Amniotic epithelial cell (primary cell): ENCODE results near the gene SCUBE1.

ENCODE experiments used
- DNase-seq: peaks from one replicate; pipeline ENCODE4 v3.0.0-alpha.2; 2010; ENCODE audit warnings: low read depth

Gene SCUBE1

DNA sequence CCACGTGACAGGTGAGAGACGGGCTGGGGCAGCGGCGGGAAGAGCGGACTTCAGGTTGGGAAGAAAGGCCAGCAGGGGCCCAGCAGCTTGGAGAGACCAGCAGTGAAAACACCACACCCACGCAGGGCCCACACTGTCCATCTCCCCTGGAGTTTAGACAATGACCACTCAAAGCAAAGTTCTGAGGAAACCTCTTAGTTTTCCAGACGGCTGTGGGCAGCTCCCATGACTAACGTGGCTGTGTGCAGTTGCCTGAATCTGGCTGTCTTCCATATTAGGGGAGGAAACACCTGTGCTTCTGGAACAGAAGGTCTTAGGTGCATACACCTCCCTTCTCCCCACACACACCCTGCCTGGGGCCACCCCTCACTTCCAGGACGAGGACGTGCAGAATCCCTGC lies 85.6 kb downstream of the SCUBE1 start:
- DNase-seq: no peak

GRCh38 chr22:43256976-43257545 lies 86.1 kb downstream of the SCUBE1 start:
- DNase-seq: no peak

GRCh38 chr22:43256569-43256968 lies 86.6 kb downstream of the SCUBE1 start:
- no peak for DNase-seq

- DNase-seq: no peak
Measured at GRCh38 chr22:43255299-43255698, 87.9 kb downstream of the SCUBE1 start.

DNA sequence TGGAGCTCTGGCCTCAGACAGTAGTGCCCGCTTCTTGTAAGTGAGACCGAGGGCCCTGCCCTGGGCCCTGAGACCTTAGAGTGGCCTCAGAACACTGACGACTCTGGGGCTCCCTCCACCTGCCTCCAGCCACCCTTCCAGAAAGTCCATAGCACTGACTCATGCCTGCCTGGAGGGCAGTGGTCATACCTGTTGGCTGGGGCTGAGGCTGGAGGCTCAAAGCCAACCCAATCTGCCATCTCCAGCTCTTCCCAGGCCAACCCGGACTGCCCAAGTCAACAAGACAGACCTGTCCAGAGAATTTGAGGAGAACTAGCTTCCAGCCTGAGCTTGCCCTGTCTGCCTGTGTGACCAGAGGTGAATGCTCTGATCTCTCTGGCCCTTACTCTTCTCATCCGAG lies 89.3 kb downstream of the SCUBE1 start:
- DNase-seq: no peak

- DNase-seq: no peak
Measured at GRCh38 chr22:43252319-43252718, 90.9 kb downstream of the SCUBE1 start.

GRCh38 chr22:43249789-43250471 lies 93.2 kb downstream of the SCUBE1 start:
- no peak for DNase-seq

- no peak for DNase-seq
Measured at GRCh38 chr22:43247546-43248260, 95.5 kb downstream of the SCUBE1 start.

DNA sequence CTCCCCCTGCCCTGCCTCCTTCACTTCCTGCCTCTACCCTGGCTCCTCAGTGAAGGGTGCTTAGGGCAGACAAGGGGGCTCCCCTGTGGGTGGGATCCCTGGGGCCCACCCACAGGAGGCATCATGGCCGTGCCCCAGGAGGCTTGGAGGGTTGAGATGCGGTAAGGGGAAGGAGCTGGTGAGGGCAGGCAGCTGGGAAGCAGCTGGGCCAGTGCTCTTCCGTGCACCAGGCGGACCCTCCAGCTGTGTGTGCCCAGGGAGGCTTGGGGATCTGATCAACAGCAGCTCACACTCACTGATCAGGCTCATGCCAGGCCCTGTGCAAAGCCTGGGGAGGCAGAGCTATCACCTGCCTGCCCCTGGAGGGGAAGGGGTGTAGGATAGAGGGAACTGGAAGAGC lies 97.0 kb downstream of the SCUBE1 start:
- no peak for DNase-seq

- DNase-seq: no peak
Measured at GRCh38 chr22:43245717-43246116, 97.5 kb downstream of the SCUBE1 start.

- DNase-seq: no peak
Measured at GRCh38 chr22:43244803-43245527, 98.2 kb downstream of the SCUBE1 start.

DNA sequence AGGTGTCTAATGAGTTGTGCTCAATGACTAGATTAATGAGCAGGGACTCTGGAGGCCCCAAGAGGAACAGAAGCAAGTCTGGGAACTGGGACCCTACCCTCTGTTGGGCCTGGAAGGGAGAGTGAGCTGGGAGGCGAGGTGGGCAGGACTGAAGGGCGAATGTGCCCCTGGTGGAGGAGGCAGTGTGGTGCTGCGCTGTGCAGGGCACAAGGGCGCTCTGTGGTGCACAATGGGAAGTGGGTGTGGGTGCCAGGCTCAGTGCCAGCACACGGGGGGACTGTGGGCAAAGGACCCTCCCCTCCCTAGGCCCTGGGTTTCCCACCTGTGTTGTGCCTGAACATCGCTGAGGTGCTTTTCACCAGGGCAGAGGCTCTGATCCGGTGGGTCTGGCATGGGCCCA lies 98.8 kb downstream of the SCUBE1 start:
- no peak for DNase-seq

- DNase-seq: no peak
Measured at GRCh38 chr22:43243324-43243723, 99.8 kb downstream of the SCUBE1 start.

DNA sequence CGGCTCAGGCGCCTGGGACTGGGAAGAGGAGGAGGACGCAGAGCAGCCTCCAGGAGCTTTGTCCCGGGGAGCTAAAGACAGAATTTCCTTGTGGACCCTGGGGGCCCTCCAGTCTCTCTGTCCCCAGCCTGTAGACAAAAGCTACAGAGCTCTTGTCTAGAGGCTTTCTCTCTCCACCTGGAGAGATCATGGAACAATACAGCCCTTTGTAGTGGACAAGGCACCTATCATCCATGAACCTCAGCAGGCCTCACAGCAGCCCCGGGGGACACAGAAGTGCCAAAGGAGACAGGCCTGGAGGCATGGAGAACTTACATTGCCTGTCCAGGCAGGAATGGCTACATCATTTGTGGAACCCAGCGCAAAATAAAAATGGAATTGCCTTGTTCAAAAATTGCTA lies 100.5 kb downstream of the SCUBE1 start:
- DNase-seq: no peak

DNA sequence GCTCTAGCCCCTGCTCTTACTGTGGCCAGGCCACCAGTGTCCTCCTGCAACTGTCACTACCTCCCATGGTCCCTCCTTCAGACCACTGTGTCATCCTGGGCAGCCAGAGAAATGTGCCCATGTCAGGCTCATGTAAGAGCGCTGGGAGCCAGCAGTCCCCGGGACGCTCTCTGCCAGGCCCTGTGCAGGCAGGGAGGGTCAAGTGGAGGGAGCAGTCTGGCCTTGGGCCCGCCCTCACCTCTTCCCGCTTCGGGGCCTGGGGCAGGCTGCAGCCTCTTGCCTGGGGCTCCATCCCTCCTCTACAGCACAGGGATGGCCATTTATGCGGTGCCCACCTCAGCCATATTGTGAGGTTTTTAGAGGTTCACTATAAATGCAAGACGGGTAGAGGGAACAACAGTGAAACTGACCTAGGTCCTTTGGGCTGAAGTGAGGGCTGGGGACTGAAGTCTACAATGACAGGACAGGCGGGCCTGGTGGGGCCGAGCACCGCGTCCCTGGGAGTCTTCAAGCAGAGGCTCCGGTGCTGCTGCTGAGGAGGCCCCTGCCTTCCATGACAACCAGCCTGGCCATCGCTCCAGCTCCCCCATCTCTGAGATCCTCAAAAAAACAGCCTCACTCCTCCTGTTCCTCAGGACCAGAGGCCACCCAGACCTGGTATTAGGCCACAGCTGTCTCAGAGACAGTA lies 101.3 kb downstream of the SCUBE1 start:
- DNase-seq: no peak

DNA sequence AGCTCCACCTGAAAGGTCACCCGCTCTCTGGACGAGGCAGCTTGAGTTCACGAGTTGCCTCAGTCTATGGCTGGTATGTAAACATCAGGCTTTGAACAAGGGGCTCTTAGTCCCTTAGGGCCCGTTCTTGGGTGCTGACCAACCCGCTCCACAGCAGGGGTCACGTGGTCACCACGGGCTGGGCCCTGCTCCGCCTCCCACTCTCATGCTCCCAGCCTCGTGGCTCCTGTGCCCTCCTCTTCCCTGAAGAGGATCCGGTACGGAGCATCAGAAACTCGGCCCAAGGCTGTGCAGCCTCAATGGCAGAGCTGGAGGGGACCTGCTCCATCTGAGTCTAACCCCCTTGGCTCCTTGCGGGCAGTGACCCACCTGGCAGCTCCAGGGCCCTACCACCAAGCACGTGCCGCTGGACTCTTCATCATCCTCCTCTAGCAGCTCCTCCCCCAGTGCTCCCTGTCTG lies 102.0 kb downstream of the SCUBE1 start:
- DNase-seq: no peak

DNA sequence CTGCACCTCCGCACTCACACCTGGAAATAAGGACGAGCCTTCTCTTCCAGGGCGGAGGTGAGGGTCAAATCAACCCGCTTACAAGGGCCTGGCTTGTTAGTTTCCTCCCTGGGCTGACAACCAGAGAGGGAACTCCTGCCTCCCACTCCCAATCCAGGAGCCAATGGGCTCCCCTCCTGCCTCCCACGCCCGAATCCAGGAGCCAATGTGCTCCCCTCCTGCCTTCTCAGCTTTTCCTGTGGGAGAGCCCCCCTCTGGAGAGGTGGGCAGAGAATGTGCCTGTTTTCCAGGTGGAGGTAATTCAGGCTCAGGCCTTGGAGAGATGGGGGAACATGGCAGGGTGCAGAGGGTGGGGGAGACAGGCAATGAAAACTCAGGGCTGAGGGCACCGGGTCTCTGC lies 102.6 kb downstream of the SCUBE1 start:
- no peak for DNase-seq

- no peak for DNase-seq
Measured at GRCh38 chr22:43239956-43240355, 103.2 kb downstream of the SCUBE1 start.

DNA sequence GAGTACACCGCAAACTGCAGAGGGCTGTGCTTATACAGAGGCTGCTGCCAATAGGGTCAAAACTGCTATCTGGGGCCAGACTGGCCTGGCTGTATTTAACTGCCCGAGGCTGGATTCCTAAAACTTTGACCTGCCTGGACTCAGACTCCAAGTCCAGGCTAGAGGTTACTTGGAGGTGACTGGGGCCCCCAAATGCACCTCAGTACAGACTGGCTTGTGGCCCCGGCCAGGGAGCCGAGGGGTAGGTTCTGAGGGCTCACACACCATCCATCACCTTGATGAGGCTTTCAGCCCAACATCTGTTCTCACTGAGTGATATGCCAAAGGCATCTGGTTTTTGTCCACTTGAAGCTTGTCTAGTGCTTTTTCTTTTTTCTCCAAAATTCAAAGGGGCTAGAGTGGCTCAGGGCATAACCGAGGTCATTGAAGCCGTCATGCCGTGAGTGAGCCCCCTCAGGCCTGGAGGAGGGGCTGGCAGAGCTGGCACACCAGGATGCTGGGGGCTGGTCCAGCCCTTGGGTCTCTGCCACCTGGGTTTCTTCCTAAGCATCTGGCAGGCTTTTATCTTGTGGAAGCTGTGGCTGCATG lies 103.9 kb downstream of the SCUBE1 start:
- peak; percentile 48 for DNase-seq

DNA sequence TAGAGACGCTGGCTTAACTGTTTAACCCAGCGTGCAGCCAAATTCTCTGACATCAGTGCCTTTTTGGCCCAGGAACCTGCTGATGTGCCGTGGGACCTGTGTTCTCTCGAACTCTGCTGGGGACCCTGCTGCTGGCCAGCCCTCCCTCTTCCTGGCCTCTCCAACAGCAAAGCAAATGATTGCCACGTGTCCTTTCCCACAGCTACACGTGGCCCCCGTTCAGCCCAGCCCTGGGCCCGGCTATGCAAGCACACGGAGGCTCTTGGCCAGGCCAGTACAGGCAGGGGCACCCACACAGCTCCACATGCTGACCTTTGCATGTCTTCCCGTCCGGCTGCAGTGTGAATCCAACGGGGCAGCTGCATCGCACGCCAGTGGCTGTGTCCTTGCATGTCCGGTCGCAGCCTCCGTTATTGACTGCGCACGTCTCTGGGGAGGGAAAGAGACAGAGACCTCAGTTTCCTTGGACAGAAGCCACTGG lies 104.6 kb downstream of the SCUBE1 start:
- no peak for DNase-seq

GRCh38 chr22:43237280-43237679 lies 105.9 kb downstream of the SCUBE1 start:
- DNase-seq: no peak
